Muscle of leg (tissue), 11 donors: Measurements from ENCODE around the gene VWA3A. TPM values are rescaled to one million over a fixed set of nuclear protein-coding genes. Genes with fewer than 3 reads are reported as not detected.
"Not testable (repeated sequence)": the region's sequence is repeated elsewhere in the genome, so short reads cannot be mapped to it uniquely, and the experiment has no call there.

Source experiments
- DNase-seq: peaks from one replicate; pipeline ENCODE4 v3.0.0; 2013
- H3K27ac ChIP-seq: one replicate; pipeline ENCODE4 v1.5.1; 2013; ENCODE audit warnings: mild to moderate bottlenecking, low read length, control low read depth
- H3K27me3 ChIP-seq: one replicate; pipeline ENCODE4 v1.6.1; 2013; ENCODE audit warnings: low read length; ENCODE audit not compliant: control insufficient read depth, insufficient read depth
- H3K36me3 ChIP-seq: one replicate; pipeline ENCODE4 v1.6.1; 2013; ENCODE audit warnings: low read length; ENCODE audit not compliant: control insufficient read depth, insufficient read depth
- H3K4me1 ChIP-seq: one replicate; pipeline ENCODE4 v1.6.1; 2013; ENCODE audit warnings: low read length; ENCODE audit not compliant: control insufficient read depth, insufficient read depth
- H3K4me3 ChIP-seq: one replicate; pipeline ENCODE4 v1.5.1; 2013; ENCODE audit warnings: low read length, control low read depth
- H3K9me3 ChIP-seq: replicated peaks from 2 replicates; pipeline ENCODE4 v1.6.1; 2013; ENCODE audit warnings: low read depth, low read length; ENCODE audit not compliant: control insufficient read depth
- WGBS: methylation state at CpG from one replicate; pipeline ENCODE4 v1.1.5; 2013; ENCODE audit warnings: missing lambda C conversion rate; ENCODE audit not compliant: insufficient coverage; 5-methylcytosine and 5-hydroxymethylcytosine counted together
- polyA plus RNA-seq, 8 donors: library from polyadenylated mRNA; unstranded; fragments of 120-200 nt; gene quantifications; one replicate each; pipeline versions ENCODE4 v1.2.1 to v1.2.3, GENCODE V29; 2013; ENCODE audit warnings: inconsistent platforms in 1 of 8, low replicate concordance in 1 of 8; ENCODE audit not compliant: insufficient read length in 8 of 8, insufficient read depth in 1 of 8
- total RNA-seq: library from RNA; stranded (reverse); fragments of 120-200 nt; gene quantifications from one replicate; pipeline ENCODE4 v1.2.4, GENCODE V29; 2013

VWA3A gene
- total and polyA plus RNA-seq, 9 donors: 0.08 to 0.53 (median 0.19) TPM; not detected in 1

- not testable (repeated sequence) for H3K27ac ChIP-seq, H3K9me3 ChIP-seq, DNase-seq, H3K4me1 ChIP-seq, H3K4me3 ChIP-seq, H3K36me3 ChIP-seq, H3K27me3 ChIP-seq
- WGBS: 76% methylated on average over 3 of the region's 7 CpGs
Observed at GRCh38 chr16:22153078-22153477, 60.7 kb downstream of the VWA3A start.

- Histone ChIP-seq H3K9me3 (no peaks in the 10 kb centered on the region), H3K36me3 (no peaks in the 10 kb centered on the region), H3K4me3 (no peak overlapping the region), H3K27ac (no peak overlapping the region), H3K4me1 (no peaks in the 10 kb centered on the region), H3K27me3 (peaks cover 16% of the 10 kb centered on the region)
- DNase-seq: no peak
Observed at GRCh38 chr16:22161401-22161800, 69.1 kb downstream of the VWA3A start.

- H3K4me3 ChIP-seq: no peak within 1 kb of the TSS
- no peak within 1 kb of the TSS for H3K27ac ChIP-seq
- H3K36me3 ChIP-seq: no peaks in the 10 kb centered on the region
- H3K9me3 ChIP-seq: no peaks in the 10 kb centered on the region
- H3K27me3 ChIP-seq: peaks cover 16% of the 10 kb centered on the region
- no peak for DNase-seq
- under 1% methylated on average over 20 of the region's 40 CpGs for WGBS
- no peaks in the 10 kb centered on the region for H3K4me1 ChIP-seq
Observed at GRCh38 chr16:22161999-22162655, 69.8 kb downstream of the VWA3A start, which contains the start of gene SDR42E2. TSS of gene SDR42E2 (plus strand) at chr16:22162506. CDS start at chr16:22165583, 3,077 bp downstream.

GRCh38 chr16:22162656-22163009, 70.3 kb downstream of the VWA3A start:
- no peak overlapping the region for H3K4me3 ChIP-seq
- no peak overlapping the region for H3K27ac ChIP-seq
- DNase-seq: no peak
- WGBS: 23% methylated on average over 14 of the region's 14 CpGs
- no peaks in the 10 kb centered on the region for H3K36me3 ChIP-seq
- H3K4me1 ChIP-seq: no peaks in the 10 kb centered on the region
- H3K27me3 ChIP-seq: peaks cover 16% of the 10 kb centered on the region
- no peaks in the 10 kb centered on the region for H3K9me3 ChIP-seq

GRCh38 chr16:22163806-22164205, 71.5 kb downstream of the VWA3A start:
- H3K27ac ChIP-seq: no peak overlapping the region
- no peaks in the 10 kb centered on the region for H3K4me1 ChIP-seq
- H3K36me3 ChIP-seq: no peaks in the 10 kb centered on the region
- H3K27me3 ChIP-seq: peaks cover 16% of the 10 kb centered on the region
- no peak for DNase-seq
- 90% methylated on average over 5 of the region's 6 CpGs for WGBS
- no peaks in the 10 kb centered on the region for H3K9me3 ChIP-seq
- no peak overlapping the region for H3K4me3 ChIP-seq

GRCh38 chr16:22164482-22164881, 72.1 kb downstream of the VWA3A start:
- no peaks in the 10 kb centered on the region for H3K9me3 ChIP-seq
- H3K4me1 ChIP-seq: no peaks in the 10 kb centered on the region
- WGBS: 78% methylated on average over 4 of the region's 5 CpGs
- H3K36me3 ChIP-seq: no peaks in the 10 kb centered on the region
- H3K27ac ChIP-seq: no peak overlapping the region
- DNase-seq: no peak
- H3K4me3 ChIP-seq: no peak overlapping the region
- peaks cover 16% of the 10 kb centered on the region for H3K27me3 ChIP-seq

- peaks cover 14% of the 10 kb centered on the region for H3K27me3 ChIP-seq
- H3K4me3 ChIP-seq: no peak overlapping the region
- DNase-seq: no peak
- 92% methylated on average over 11 of the region's 16 CpGs for WGBS
- H3K27ac ChIP-seq: no peak overlapping the region
- no peaks in the 10 kb centered on the region for H3K4me1 ChIP-seq
- no peaks in the 10 kb centered on the region for H3K36me3 ChIP-seq
- H3K9me3 ChIP-seq: no peaks in the 10 kb centered on the region
Observed at GRCh38 chr16:22165508-22166285, 73.4 kb downstream of the VWA3A start.

- Histone ChIP-seq H3K9me3 (no peaks in the 10 kb centered on the region), H3K4me3 (no peak overlapping the region), H3K27me3 (no peaks in the 10 kb centered on the region), H3K4me1 (no peaks in the 10 kb centered on the region), H3K27ac (no peak overlapping the region), H3K36me3 (no peaks in the 10 kb centered on the region)
- 82% methylated on average over 6 of the region's 6 CpGs for WGBS
- DNase-seq: no peak
Observed at GRCh38 chr16:22171953-22172352, 79.6 kb downstream of the VWA3A start.

- not testable (repeated sequence) for H3K27me3 ChIP-seq, H3K4me1 ChIP-seq, H3K36me3 ChIP-seq, H3K9me3 ChIP-seq, H3K27ac ChIP-seq, H3K4me3 ChIP-seq, DNase-seq
- no CpG with 5 or more reads among the region's 1 CpG for WGBS
Observed at GRCh38 chr16:22172642-22173041, 80.3 kb downstream of the VWA3A start.

- Histone ChIP-seq H3K9me3 (no peaks in the 10 kb centered on the region), H3K27me3 (no peaks in the 10 kb centered on the region), H3K4me1 (no peaks in the 10 kb centered on the region), H3K36me3 (no peaks in the 10 kb centered on the region), H3K4me3 (no peak overlapping the region), H3K27ac (no peak overlapping the region)
- 26% methylated on average over 5 of the region's 9 CpGs for WGBS
- no peak for DNase-seq
Observed at GRCh38 chr16:22174642-22175041, 82.3 kb downstream of the VWA3A start.
